Neural cell (in vitro differentiated cells): ENCODE measurements around the gene EI24. TPM values are rescaled to one million over a fixed set of nuclear protein-coding genes. Genes with fewer than 3 reads are reported as not detected.
A peak's percentile ranks its signal among the peaks of the same experiment; 100 is the strongest.

Experiments used
- H2AFZ ChIP-seq: fragments of 200-600, 300-800 bp; sonication (generic), shearing (Covaris generic); 2 replicates; pipeline ENCODE4 v1.6.0; 2014; ENCODE audit warnings: low read depth, mild to moderate bottlenecking, antibody characterized with exemption, low read length, moderate library complexity
- H3F3A ChIP-seq: fragments of 200-600 bp; shearing (Covaris generic); 2 replicates; pipeline ENCODE4 v1.6.1; 2016; ENCODE audit warnings: mild to moderate bottlenecking, moderate library complexity, mixed read lengths, antibody characterized with exemption, low read length; ENCODE audit not compliant: insufficient read depth, poor library complexity, severe bottlenecking
- H3K27ac ChIP-seq: fragments of 200-600, 300-800 bp; sonication (generic), shearing (Covaris generic); 2 replicates; pipeline ENCODE4 v1.5.1; 2014; ENCODE audit warnings: mild to moderate bottlenecking, low read length, moderate library complexity
- H3K27me3 ChIP-seq: fragments of 300-800, 200-600 bp; sonication (generic), shearing (Covaris generic); 2 replicates; pipeline ENCODE4 v1.6.0; 2014; ENCODE audit warnings: mild to moderate bottlenecking, low read depth, low read length, moderate library complexity; ENCODE audit not compliant: insufficient read depth
- H3K36me3 ChIP-seq: fragments of 300-800, 200-600 bp; sonication (generic), shearing (Covaris generic); 2 replicates; pipeline ENCODE4 v1.5.1; 2014; ENCODE audit warnings: mild to moderate bottlenecking, antibody characterized with exemption, low read length, moderate library complexity; ENCODE audit not compliant: insufficient read depth
- H3K4me2 ChIP-seq: fragments of 300-800, 200-600 bp; sonication (generic), shearing (Covaris generic); 2 replicates; pipeline ENCODE4 v1.6.0; 2014; ENCODE audit warnings: mild to moderate bottlenecking, low read length
- H3K4me3 ChIP-seq: fragments of 300-800, 200-600 bp; sonication (generic), shearing (Covaris generic); 2 replicates; pipeline ENCODE4 v1.5.1; 2014; ENCODE audit warnings: mild to moderate bottlenecking, low read length, moderate library complexity
- H3K79me2 ChIP-seq: fragments of 200-600 bp; shearing (Covaris generic); replicated peaks from 2 replicates; pipeline ENCODE4 v1.6.0; 2014; ENCODE audit warnings: mild to moderate bottlenecking, low read length, moderate library complexity; ENCODE audit not compliant: insufficient read depth
- H3K9ac ChIP-seq: fragments of 300-800, 200-600 bp; sonication (generic), shearing (Covaris generic); 2 replicates; pipeline ENCODE4 v1.6.1; 2016; ENCODE audit warnings: mild to moderate bottlenecking, low read length, mixed read lengths
- H3K9me2 ChIP-seq: fragments of 200-600 bp; shearing (Covaris generic); 2 replicates; pipeline ENCODE4 v1.6.1; 2016; ENCODE audit warnings: mild to moderate bottlenecking, low read length, mixed read lengths; ENCODE audit not compliant: insufficient read depth
- H3K9me3 ChIP-seq: fragments of 200-600, 300-800 bp; sonication (generic), shearing (Covaris generic); 2 replicates; pipeline ENCODE4 v1.6.1; 2016; ENCODE audit warnings: mild to moderate bottlenecking, mixed run types, low read length, moderate library complexity, mixed read lengths
- H4K20me1 ChIP-seq: fragments of 200-600 bp; shearing (Covaris generic); 2 replicates; pipeline ENCODE4 v1.6.1; 2016; ENCODE audit warnings: mild to moderate bottlenecking, mixed run types; ENCODE audit not compliant: insufficient read depth
- EP300 ChIP-seq: fragments of 450-650 bp; conservative IDR thresholded peaks from 2 replicates; pipeline ENCODE4 v1.6.1; 2014; ENCODE audit warnings: antibody characterized with exemption, mild to moderate bottlenecking, moderate library complexity; ENCODE audit not compliant: poor library complexity, severe bottlenecking
- EZH2 ChIP-seq: fragments of 200-600, 300-800 bp; shearing (Covaris generic), sonication (generic); IDR thresholded peaks from 2 replicates; pipeline ENCODE4 v1.6.1; 2014; ENCODE audit warnings: antibody characterized with exemption, low read length, borderline replicate concordance, mild to moderate bottlenecking; ENCODE audit not compliant: insufficient read depth, poor library complexity, severe bottlenecking
- MXI1 ChIP-seq: fragments of 450-650 bp; conservative IDR thresholded peaks from 2 replicates; pipeline ENCODE4 v1.6.1; 2014; ENCODE audit warnings: antibody characterized with exemption, mild to moderate bottlenecking; ENCODE audit not compliant: poor library complexity, severe bottlenecking
- POLR2AphosphoS5 ChIP-seq: IDR thresholded peaks from 2 replicates; pipeline ENCODE4 v1.6.1; 2012
- RAD21 ChIP-seq: fragments of 450-650 bp; conservative IDR thresholded peaks from 2 replicates; pipeline ENCODE4 v1.6.1; 2014; ENCODE audit warnings: antibody characterized with exemption, mild to moderate bottlenecking, moderate library complexity
- SMC3 ChIP-seq: fragments of 450-650 bp; conservative IDR thresholded peaks from 2 replicates; pipeline ENCODE4 v1.6.1; 2014; ENCODE audit warnings: antibody characterized with exemption, mild to moderate bottlenecking, moderate library complexity; ENCODE audit not compliant: poor library complexity
- TAF1 ChIP-seq: IDR thresholded peaks from 2 replicates; pipeline ENCODE4 v1.6.1; 2012; ENCODE audit warnings: low read depth
- polyA plus RNA-seq: library from polyadenylated mRNA; depleted of rRNA; stranded (reverse); fragments of >200 nt; gene quantifications from 2 replicates; pipeline ENCODE4 v1.2.3, GENCODE V29; 2014
- TF ChIP-seq, protein P1 (sequence below): fragments of 450-650 bp; IDR thresholded peaks from 2 replicates; pipeline ENCODE4 v1.5.1; 2014; ENCODE audit warnings: antibody characterized with exemption, mild to moderate bottlenecking, moderate library complexity; ENCODE audit not compliant: poor library complexity, severe bottlenecking
- TF ChIP-seq, protein P2 (sequence below): IDR thresholded peaks from 2 replicates; pipeline ENCODE4 v1.6.1; 2012; ENCODE audit warnings: borderline replicate concordance

Gene EI24
- polyA plus RNA-seq, 1 donor from 2014 or later, result 92.5 TPM

DNA sequence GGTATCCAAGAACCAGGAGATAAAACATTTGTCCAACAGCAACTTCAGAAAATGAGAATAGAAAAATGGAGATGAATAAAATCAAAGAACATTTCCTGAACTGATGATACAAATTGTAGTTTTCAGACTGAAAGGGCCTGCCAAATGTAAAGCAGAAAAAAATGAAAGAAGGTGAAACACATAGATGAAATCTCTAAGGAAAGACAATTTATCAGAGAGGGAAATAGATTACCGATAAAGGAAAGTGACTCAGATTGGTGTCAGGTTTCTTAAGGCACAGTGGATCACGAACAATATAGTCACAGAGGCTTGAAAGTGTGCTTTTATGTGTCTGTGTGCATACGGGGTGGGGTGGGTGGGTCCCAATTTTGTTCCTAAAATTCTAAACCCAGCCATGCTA, 19.2 kb downstream of the EI24 start:
- H3F3A ChIP-seq, result no peaks in the 10 kb centered on the region
- no peak overlapping the region for H3K4me3 ChIP-seq
- no peaks in the 10 kb centered on the region for H3K9me3 ChIP-seq
- H3K27ac ChIP-seq, result no peak overlapping the region
- H3K4me2 ChIP-seq, result no peak overlapping the region
- peaks cover 5% of the 10 kb centered on the region for H3K79me2 ChIP-seq
- H2AFZ ChIP-seq, result no peak overlapping the region
- H3K9ac ChIP-seq, result no peak overlapping the region
- H3K36me3 ChIP-seq, result no peaks in the 10 kb centered on the region
- no peaks in the 10 kb centered on the region for H4K20me1 ChIP-seq
- TF ChIP-seq POLR2AphosphoS5 (no peak), MXI1 (no peak), EZH2 (no peak), TAF1 (no peak)
- TF ChIP-seq, protein P1, sequence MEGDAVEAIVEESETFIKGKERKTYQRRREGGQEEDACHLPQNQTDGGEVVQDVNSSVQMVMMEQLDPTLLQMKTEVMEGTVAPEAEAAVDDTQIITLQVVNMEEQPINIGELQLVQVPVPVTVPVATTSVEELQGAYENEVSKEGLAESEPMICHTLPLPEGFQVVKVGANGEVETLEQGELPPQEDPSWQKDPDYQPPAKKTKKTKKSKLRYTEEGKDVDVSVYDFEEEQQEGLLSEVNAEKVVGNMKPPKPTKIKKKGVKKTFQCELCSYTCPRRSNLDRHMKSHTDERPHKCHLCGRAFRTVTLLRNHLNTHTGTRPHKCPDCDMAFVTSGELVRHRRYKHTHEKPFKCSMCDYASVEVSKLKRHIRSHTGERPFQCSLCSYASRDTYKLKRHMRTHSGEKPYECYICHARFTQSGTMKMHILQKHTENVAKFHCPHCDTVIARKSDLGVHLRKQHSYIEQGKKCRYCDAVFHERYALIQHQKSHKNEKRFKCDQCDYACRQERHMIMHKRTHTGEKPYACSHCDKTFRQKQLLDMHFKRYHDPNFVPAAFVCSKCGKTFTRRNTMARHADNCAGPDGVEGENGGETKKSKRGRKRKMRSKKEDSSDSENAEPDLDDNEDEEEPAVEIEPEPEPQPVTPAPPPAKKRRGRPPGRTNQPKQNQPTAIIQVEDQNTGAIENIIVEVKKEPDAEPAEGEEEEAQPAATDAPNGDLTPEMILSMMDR, result no peak
- H3K27me3 ChIP-seq, result no peaks in the 10 kb centered on the region
- no peaks in the 10 kb centered on the region for H3K9me2 ChIP-seq

DNA sequence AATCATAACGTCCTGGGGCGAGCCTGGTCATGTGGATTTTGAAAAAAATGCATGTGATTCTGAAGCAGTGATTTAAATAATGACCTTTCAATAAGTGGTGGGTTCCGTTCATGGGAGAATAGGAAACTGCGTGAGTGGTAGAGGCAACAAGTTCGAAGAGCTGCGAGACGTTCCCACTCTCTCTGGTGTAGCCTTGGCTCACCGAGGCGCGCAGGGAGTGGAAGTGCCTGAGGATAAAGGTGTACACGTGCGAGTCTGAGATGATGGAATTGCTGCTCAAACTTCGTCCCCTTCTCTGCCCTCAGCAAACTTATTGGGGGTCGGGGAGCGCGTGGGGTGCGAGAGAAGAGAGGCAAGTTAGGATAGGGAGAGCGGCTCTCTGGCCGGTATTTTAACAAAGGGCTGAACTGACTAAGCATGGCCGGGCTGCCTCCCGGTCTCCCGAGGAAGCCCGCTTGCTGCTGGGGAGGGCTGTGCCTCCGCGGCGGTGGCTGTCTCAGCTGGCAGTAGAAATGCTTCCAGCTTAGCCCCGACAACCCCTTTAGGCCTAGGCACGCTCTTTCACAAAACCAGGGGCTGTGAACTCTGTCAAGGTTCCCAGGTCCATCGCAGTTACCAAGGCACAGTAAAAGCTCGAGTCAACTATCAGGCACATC, 22.5 kb downstream of the EI24 start:
- TF ChIP-seq RAD21 (peak; percentile 28), TAF1 (no peak)
- Histone ChIP-seq H3K36me3 (no peaks in the 10 kb centered on the region), H3K9me2 (no peaks in the 10 kb centered on the region), H3K9me3 (no peaks in the 10 kb centered on the region), H3K27ac (peak overlapping the region; percentile 94), H3K79me2 (peaks cover 35% of the 10 kb centered on the region), H3F3A (no peaks in the 10 kb centered on the region), H3K4me3 (peak overlapping the region; percentile 94), H3K9ac (peak overlapping the region; percentile 88), H2AFZ (peak overlapping the region; percentile 95), H3K27me3 (no peaks in the 10 kb centered on the region), H3K4me2 (peak overlapping the region; percentile 95), H4K20me1 (no peaks in the 10 kb centered on the region)

DNA sequence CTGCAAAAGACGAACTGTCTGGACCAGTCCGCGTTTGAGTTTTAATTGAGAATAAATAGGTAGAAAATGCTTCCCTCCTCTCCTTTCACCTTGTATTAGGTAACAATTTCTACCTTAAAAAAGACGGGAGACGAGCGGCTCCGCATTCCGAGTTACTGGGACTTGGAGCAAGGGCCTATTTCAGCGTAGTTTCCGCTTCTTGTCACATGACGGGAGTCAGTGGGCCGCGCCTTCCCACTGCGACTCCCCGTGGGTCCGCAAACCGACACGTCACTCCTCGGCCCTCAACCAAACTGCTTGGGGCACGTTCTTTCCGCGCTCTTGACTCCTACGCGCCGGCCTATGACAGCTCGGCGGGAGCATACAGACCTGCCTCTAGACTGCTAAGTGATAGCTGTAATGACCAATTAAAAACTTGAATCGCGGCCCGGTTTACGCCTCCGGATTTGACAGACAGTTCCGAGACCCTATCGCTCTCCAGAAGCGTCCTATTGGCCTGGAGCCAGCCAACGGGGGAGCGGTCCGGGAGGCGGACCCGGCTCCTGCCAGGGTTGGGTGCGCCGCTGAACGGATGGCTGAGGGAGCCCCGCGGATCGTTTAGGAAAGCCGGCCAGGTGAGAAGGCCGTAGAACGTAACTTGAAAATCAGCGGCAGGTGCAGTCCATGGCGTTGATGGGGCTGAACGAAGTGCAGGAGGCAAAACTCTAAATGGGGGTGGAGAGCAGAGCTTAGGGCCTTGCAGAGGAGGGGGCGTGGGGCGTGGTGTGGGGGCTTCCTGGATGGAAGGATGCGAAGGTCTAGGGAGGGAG, 23.2 kb downstream of the EI24 start, which contains the start of gene STT3A:
TSS of gene STT3A (plus strand) at position 548 of the 809 bp plus-strand sequence. CDS start 3,064 bp downstream, outside the sequence.
- Histone ChIP-seq H3K27ac (peak within 1 kb of the TSS; percentile 94), H3K4me3 (peak within 1 kb of the TSS; percentile 94), H3F3A (no peaks in the 10 kb centered on the region), H3K9ac (peak within 1 kb of the TSS; percentile 88), H3K9me2 (no peaks in the 10 kb centered on the region), H3K36me3 (no peaks in the 10 kb centered on the region), H3K4me2 (peak within 1 kb of the TSS; percentile 98), H3K27me3 (no peaks in the 10 kb centered on the region), H4K20me1 (no peaks in the 10 kb centered on the region), H3K79me2 (peaks cover 38% of the 10 kb centered on the region), H3K9me3 (no peaks in the 10 kb centered on the region), H2AFZ (peak within 1 kb of the TSS; percentile 95)
- peak; percentile 80 for TF ChIP-seq MXI1
- peak; percentile 51 for TF ChIP-seq SMC3
- peak; percentile 8 for TF ChIP-seq RAD21
- TF ChIP-seq EZH2, result no peak
- TF ChIP-seq, protein P1, result peak; percentile 41
- peak; percentile 41 for TF ChIP-seq TAF1
- peak; percentile 77 for TF ChIP-seq POLR2AphosphoS5
- TF ChIP-seq, protein P2, sequence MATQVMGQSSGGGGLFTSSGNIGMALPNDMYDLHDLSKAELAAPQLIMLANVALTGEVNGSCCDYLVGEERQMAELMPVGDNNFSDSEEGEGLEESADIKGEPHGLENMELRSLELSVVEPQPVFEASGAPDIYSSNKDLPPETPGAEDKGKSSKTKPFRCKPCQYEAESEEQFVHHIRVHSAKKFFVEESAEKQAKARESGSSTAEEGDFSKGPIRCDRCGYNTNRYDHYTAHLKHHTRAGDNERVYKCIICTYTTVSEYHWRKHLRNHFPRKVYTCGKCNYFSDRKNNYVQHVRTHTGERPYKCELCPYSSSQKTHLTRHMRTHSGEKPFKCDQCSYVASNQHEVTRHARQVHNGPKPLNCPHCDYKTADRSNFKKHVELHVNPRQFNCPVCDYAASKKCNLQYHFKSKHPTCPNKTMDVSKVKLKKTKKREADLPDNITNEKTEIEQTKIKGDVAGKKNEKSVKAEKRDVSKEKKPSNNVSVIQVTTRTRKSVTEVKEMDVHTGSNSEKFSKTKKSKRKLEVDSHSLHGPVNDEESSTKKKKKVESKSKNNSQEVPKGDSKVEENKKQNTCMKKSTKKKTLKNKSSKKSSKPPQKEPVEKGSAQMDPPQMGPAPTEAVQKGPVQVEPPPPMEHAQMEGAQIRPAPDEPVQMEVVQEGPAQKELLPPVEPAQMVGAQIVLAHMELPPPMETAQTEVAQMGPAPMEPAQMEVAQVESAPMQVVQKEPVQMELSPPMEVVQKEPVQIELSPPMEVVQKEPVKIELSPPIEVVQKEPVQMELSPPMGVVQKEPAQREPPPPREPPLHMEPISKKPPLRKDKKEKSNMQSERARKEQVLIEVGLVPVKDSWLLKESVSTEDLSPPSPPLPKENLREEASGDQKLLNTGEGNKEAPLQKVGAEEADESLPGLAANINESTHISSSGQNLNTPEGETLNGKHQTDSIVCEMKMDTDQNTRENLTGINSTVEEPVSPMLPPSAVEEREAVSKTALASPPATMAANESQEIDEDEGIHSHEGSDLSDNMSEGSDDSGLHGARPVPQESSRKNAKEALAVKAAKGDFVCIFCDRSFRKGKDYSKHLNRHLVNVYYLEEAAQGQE, result peak; percentile 26
- TF ChIP-seq EP300, result peak; percentile 66
